HG02623 (cell line): ENCODE results near the gene LSM3.

ENCODE experiments used
- ATAC-seq: cut with Tn5 transposase; IDR thresholded peaks from one replicate; pipeline ENCODE4 v1.9.1; 2021; ENCODE audit warnings: moderate library complexity; ENCODE audit not compliant: unreplicated experiment

LSM3 gene

GRCh38 chr3:14156843-14157561 is 21.6 kb upstream of the LSM3 start:
- ATAC-seq = no peak

GRCh38 chr3:14157951-14158350 is 20.7 kb upstream of the LSM3 start:
- ATAC-seq = no peak

- no peak for ATAC-seq
These were observed 20.2 kb upstream of the LSM3 start for GRCh38 chr3:14158370-14158769.

GRCh38 chr3:14159426-14159825 is 19.2 kb upstream of the LSM3 start:
- no peak for ATAC-seq

- ATAC-seq = no peak
These were observed 17.3 kb upstream of the LSM3 start for GRCh38 chr3:14161282-14161681.

- ATAC-seq = no peak
These were observed 16.4 kb upstream of the LSM3 start for GRCh38 chr3:14162178-14162577.

- ATAC-seq = no peak
These were observed 11.6 kb upstream of the LSM3 start for GRCh38 chr3:14166877-14167603.

GRCh38 chr3:14169435-14169834 is 9.2 kb upstream of the LSM3 start:
- no peak for ATAC-seq

- no peak for ATAC-seq
These were observed 8.7 kb upstream of the LSM3 start for GRCh38 chr3:14169871-14170270.

GRCh38 chr3:14170531-14171159 is 8.0 kb upstream of the LSM3 start:
- ATAC-seq = no peak

GRCh38 chr3:14172496-14172895 is 6.1 kb upstream of the LSM3 start:
- ATAC-seq = no peak

- no peak for ATAC-seq
These were observed 4.1 kb upstream of the LSM3 start for GRCh38 chr3:14174483-14174882.

GRCh38 chr3:14175383-14176037 is 3.1 kb upstream of the LSM3 start:
- ATAC-seq = no peak

- ATAC-seq = no peak
These were observed 904 bp upstream of the LSM3 start for GRCh38 chr3:14177580-14178246.

GRCh38 chr3:14179114-14179465 is 473 bp downstream of the LSM3 start:
- no peak for ATAC-seq

- no peak for ATAC-seq
These were observed 1.2 kb downstream of the LSM3 start for GRCh38 chr3:14179795-14180194.

GRCh38 chr3:14181253-14181652 is 2.6 kb downstream of the LSM3 start:
- ATAC-seq = no peak

GRCh38 chr3:14183015-14183577 is 4.5 kb downstream of the LSM3 start:
- no peak for ATAC-seq

GRCh38 chr3:14186854-14187458 is 8.3 kb downstream of the LSM3 start:
- ATAC-seq = no peak

- ATAC-seq = no peak
These were observed 9.6 kb downstream of the LSM3 start for GRCh38 chr3:14188041-14188754.
